Breast epithelium (tissue), 3 donors: ENCODE measurements around the gene PCSK1.

ENCODE experiments used
- CTCF ChIP-seq, 3 donors: fragments of 450-650 bp; IDR thresholded peaks; one replicate each; pipeline ENCODE4 v1.5.1; 2016 to 2017; ENCODE audit warnings: antibody characterized with exemption in 3 of 3, mild to moderate bottlenecking in 3 of 3, moderate library complexity in 3 of 3
- POLR2A ChIP-seq: fragments of 450-650 bp; IDR thresholded peaks from one replicate; pipeline ENCODE4 v1.6.1; 2016; ENCODE audit warnings: antibody characterized with exemption, mild to moderate bottlenecking, moderate library complexity
- POLR2AphosphoS5 ChIP-seq, 3 donors: sonication (generic); formaldehyde crosslinking; IDR thresholded peaks; one replicate each; pipeline ENCODE4 v1.6.1; 2017; ENCODE audit warnings: antibody characterized with exemption in 3 of 3

- TF ChIP-seq POLR2A (no peak), CTCF (IDR thresholded peaks at IDR 0.05) (no peak), POLR2AphosphoS5 (IDR thresholded peaks at IDR 0.05) (no peak)
These were observed 60.2 kb downstream of the PCSK1 start for GRCh38 chr5:96372726-96373380.
